Kasumi-1 (cell line): ENCODE data around the gene NAV2.
A peak's percentile ranks its signal among the peaks of the same experiment; 100 is the strongest.
"Not testable (repeated sequence)": the region's sequence is repeated elsewhere in the genome, so short reads cannot be mapped to it uniquely, and the experiment has no call there.

Source experiments
- DNase-seq, 2 experiments: peaks; one replicate each; lab custom pipeline; 2025; lab: John Stamatoyannopoulos, UW

Gene NAV2

DNA sequence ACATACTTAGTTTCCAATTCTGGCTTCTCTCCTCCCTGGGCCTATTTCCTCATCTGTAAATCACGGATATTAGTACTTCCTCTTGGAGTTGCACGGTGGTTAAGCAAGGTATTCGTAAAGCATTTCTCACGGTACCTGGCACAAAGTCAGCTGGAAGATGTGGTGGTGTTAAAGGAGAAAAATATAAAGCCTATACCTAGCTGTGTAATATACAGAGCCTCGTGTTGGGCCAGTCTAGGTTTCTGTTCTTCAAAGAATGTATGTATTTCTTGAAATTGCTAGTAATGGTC lies 400.5 kb downstream of the NAV2 start:
- no peak for DNase-seq

DNA sequence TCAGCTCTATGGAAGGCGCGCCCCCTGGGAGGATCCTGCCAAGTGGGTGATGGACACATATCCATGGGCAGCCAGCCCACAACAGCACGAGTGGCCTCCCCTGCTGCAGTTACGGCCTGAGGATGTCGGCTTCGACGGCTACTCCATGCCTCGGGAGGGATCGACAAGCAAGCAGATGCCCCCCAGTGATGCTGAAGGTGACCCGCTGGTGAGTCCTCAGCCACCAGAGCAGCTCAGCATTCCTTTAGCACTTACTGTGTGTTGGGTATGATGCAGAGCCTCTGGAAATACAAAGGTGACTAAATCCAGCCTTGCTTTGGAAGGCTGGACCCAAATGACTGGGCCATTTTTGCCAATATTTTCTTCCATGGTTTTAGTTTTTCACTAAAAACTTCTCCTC lies 402.0 kb downstream of the NAV2 start:
- DNase-seq, result no peak

DNA sequence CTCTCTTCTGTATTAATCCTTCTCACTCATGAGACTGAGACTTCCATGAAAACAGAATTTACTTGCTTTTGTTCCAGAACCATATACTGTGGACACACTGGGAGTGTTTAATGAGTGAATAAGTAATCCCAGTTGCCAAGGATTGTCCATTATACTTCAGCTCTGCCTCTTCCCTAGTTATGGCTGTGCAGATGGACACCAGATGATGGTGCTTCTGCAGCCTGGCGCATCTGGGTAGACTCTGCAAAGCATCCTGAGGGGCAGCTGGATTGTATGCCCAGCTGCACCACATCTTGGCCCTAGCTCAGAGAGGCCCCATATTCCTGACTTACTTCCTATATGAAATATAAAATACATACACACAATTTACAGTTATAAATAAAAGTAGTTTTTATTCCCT lies 404.2 kb downstream of the NAV2 start:
- DNase-seq, result no peak

DNA sequence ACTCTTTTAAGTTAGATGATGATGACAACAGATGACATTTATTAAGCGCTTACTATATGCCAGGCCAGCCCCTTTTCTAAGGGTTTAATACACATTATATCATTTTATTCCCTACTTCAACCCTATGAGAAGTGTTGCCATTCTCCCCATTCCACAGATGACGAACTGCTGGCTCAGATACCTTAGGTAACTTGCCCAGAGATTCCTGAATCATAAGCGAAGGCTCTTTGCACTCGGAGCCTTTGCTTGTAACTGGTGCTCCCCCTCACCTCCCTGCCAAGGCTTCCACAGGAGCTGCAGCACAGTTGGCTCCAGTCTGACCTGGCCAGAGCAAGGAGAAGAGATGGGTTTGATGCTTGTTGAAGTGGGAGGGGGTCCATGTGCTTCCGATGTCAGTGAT lies 404.7 kb downstream of the NAV2 start:
- no peak for DNase-seq

DNA sequence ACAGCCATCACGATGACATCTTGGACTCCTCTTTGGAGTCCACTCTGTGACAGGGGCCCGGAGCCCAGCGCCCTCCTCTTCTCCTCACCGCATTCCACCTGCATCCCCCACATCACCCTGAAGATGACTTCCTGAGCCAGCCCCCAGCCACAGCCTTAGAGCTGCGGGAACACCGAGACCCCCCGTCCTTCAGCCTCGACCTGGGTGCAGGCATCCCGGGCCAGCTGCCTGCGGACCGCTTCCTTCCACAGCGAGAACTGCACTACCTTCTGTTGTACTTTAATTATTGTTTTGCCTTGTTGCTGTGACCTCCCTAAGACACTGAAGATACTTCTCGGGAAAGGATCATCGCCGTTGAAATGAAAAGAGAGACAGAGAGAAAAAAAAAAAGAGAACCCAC lies 405.6 kb downstream of the NAV2 start:
- no peak for DNase-seq

DNA sequence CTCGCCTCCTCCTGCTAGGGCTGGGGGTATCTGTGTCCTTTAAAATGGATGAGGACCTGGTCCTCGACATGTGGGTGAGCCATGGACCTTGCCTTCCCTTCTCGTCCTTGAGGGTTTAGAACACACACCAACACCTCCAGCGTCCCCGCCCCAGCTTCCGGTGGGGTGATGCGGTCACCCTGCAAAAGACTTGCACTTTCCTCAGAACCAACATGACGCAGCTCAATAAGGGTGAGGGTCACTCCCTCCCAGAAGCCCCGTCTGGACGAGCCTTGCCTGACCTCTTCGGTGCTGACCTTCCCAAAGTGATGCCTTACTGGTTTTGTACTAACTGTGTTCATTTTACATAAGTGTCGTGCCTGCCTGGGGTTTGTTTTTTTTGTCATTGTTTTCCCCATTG lies 406.7 kb downstream of the NAV2 start:
- DNase-seq, result no peak

DNA sequence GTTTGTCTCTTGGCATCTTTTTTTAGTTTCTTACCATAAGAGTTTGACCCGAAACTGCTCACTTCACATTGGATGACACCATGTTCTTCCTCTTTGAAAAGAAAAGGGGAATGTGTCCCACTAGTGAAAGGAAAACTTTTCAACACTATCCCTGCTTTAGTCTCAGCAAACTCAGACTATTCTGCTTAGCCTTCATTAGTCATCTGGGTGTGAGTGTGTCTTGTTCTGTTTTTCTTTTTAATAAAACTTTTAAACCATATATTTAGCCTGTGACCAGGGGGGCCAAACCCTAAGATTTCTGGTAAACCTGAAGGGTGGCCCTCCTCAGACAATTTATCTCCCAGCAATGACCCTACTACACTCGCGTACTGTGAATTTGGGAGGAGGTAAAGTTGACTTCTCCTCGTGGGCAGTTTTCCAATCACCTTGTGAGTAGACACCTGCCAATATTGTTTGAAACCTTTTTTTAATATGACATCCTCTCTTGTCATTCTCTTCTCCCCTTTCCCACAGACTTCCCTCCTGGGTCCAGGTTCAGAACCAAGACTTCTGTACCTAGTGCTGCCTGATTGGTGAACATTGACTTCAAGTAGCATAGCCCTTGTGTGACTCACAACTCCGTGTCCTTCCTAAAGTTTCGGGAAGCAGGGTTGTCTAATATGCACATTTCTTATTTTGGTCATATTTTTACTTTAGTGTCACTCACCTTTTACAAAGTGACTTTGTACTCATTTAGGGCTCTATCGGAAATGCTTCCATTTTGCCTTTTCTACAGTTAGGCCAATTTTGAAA lies 407.7 kb downstream of the NAV2 start:
- no peak for DNase-seq

DNA sequence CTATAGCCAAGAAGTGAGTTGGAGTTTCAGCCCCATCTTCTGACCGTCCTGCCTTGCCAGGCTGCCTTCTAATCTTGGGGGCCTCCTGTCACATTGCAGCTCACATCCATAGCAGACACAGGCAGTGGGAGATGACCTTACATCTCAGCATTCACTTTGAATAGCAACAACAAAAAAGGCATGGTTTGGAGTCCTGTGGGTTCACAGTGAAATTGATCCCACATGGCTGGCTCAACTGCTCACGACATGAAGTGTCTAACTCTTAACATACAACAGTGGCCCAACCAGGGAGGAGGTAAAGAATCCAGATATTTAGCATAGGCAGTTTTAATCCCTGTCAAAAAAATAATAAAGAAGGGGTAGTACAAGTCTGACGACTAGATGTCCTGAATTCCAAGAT lies 409.5 kb downstream of the NAV2 start:
- DNase-seq, result no peak

DNA sequence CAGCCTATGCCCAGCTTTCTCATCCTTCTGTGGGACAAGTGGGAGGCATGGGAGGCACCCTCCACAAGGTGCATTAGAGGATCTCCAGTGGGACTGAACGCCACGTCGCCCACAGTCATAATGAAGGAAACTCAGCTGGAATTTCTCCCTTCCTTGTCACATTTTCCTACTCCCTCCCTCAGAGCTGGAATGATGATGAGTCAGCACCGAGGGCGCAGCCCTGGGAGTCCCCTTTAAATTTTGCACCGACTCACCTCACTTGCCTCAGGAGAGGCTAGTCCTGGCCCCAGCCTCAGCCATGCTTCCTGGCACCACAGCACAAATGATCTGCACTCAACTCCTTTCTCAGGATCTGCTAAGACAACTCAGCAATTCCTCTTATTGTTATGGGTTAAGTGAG lies 413.3 kb downstream of the NAV2 start:
- DNase-seq, result no peak

DNA sequence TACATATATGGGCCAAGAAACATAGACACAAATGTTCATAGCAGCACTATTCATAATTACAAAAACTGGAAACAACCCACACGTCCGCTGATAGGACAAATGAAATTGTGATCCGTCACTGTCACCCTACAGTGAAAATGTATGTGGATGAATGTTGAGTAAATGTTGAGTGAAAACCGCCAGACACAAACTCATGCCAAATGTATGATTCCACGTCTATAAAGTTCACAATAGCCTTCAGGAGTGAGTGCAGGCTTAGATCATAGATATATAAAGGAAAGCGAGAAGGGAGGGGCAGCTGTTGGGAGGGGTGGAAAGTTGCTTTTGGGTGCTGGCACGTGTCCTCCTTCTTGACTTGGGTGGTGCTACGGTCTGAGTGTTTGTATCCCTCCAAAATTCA lies 414.1 kb downstream of the NAV2 start:
- no peak for DNase-seq

DNA sequence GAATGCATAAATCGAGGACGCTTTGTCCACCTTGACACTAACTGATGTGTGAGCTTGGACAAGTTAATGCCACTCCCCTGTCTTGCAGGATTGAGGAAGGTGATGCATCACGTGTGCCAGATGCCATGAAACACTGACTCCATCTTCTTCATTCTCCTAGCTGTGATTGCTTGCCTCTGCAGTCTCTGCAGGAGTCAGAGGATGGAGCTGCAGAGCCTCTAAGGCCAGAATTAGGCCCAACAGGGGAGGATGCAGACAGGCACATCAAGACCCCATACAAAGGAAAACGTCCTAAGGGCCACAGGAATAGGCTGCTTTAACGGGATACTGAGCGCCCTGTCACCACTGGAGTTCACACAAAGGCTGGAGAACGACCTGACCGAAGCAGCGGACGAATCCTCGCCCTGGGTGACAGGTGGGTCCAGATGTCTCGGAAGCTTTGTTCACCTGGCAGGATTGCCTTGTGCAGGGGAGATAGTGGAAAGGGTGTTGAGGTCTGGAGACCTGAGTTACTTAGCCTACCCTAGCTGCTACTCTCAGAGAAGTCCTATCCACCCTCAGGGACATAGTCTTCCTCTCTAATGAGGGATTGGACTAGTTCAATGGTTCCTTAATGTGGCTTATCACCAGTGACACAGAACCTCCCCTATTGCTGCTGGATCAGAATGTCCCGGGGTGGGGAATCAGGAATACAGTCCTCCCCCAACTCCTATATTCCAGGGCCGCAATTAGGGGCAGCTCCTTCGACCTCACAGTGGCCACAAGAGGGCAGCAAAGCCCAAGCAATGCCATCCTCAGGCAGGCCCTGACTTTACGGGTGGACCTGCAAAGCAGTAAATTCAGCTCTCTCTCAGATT lies 415.3 kb downstream of the NAV2 start:
- DNase-seq, result peak; percentile 60 to 69

DNA sequence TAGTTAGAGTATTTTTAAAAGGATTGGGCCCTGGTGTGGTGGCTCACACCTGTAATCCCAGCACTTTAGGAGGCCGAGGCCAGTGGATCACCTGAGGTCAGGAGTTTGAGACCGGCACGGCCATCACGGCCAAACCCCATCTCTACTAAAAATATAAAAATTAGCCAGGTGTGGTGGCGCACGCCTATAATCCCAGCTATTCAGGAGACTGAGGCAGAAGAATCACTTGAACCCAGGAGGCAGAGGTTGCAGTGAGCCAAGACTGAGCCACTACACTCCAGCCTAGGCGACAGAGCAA lies 415.8 kb downstream of the NAV2 start:
- DNase-seq, result not testable (repeated sequence)

DNA sequence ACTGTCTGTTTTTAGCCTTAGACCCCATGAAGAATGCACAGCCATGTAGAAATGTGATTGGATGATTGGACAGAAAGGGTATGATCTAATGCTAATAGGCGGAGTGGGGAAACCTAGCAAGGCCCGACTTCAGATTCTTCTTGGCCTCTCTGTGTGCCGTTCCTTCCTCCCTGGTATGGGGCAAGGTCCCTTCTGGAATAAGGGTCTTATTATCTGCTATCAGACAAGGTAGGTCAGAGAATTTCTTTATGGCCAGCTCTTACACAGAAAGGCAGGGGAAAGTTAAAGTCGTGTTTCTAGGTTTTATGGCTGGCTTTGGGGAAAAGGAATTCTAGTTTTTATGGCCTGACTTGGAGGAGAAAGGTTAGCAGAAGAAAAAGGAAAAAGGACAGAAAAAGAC lies 417.0 kb downstream of the NAV2 start:
- no peak for DNase-seq

DNA sequence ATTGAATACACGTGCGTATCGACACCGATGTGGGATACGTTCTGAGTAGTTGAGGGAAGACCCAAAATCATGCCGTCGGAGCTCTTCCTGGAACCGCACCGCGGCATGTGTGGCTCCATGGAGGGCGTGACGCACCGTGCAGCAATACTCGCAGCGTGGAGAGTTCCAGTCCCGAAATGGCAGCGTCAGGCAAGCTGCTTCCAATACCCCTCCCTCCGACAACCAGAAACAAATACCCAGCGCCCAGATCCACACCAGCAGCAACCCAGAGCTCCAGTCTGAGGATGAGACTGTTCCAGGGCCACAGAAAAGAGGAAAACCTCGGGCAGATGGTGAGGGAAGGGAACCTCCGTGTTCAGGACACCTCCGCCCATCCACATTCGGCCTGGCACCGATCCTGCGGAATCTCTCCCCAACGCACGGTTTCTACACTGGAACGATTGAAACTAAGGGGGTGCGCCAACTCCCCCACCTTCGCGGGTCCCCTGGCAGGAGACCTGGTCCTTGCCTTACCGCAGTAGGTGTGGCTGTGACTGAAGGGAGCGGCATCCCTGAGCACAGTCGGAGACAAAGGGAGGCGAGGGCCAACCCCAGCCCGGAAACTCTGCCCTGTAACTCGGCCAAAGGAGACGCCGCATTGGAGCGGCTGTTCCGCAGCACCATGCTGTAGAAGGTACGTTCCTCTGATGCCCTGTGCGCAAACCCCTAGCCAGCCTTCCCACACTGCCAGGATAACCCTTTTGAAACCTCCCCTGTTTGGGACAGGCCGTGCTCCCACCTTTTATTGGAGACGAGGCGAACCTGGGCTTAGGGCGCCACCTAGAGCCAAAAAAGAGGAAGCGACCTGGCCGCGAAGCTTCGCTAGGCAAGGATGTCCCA lies 419.4 kb downstream of the NAV2 start:
- peak; percentile 40 to 65 for DNase-seq

DNA sequence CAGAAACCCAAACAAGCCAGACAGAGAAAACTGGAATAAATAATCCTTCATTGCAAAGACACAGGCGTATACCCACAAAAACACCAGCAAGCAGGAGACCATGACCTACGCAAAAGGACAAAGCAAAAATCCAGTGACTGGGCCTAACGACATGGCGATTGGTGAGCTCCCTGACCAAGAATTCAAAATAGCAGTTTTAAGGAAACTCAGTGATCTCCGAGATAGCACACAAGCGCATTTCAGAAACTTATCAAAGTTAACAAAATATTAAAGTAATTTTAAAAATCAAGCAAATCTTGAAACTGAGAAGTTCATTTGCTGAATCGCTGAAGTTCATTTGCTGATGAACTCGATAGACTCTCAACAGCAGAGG lies 420.0 kb downstream of the NAV2 start:
- DNase-seq, result no peak

DNA sequence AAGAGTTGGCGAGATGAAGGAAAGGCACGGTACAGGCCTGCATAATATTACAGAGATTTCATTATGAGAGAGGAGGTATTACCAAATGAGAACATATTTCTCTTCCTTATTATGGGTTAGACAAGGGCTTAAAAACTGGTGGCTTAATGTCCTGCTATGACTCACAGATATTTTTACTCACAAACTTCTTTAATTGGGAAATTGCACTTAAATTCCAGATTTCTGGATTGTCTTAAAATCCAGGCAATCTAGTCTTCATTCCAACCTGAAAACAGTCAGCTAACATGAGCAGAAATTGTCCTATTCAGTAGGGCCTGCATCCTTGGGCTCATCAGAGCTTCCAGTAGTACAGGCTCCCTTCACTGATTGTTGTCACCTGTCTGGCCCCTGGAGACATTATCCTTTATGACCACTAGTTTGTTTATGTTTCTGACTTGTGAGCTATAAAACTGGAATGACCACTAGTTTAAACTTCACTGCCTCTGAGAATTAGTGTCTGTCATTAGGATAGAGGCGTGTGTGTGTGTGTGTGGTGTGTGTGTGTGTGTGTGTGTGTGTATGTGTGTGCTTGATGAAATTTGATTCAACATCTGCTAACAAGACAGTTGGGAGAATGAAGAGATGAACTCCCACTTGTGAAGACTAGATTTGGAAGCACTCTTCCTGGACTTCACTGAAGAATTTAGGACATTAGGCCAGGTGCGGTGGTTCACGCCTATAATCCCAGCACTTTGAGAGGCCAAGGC lies 422.5 kb downstream of the NAV2 start:
- DNase-seq, result no peak

DNA sequence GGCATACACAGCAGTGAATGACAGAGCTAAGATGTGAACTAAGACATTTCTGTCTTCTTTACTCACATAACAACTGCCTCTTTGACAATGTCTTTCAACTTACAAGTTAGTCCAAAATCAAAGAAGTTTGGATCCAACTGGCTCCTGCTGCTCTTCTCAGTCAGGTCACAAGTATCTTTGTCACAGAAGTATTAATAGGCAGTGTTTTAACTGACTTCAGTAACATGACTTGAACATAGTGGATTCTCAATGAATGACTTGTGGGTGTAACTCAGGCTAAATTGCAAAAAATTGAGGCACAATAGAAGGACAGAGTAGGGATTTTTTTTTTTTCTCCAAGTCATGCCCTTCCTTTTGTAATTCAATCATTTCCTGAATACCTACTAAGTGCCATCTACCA lies 425.0 kb downstream of the NAV2 start:
- no peak for DNase-seq

DNA sequence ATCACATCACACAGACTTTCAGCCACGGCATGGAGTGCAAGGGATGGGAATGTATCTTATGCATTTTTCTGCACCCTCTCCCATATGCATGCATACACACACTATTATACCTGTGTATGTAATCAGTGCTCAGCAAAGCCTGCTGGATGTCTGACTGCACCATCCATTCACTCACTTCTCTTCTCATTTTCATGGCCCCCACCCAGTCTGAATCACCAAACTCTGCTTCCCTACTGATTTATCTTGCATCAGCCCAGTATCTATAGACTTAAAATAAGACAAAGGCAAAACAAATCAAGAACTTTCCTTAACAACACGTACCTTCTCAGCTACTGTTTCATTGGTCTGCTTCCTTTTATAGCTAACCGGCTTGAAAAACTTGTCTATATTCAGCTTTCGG lies 426.1 kb downstream of the NAV2 start:
- no peak for DNase-seq

DNA sequence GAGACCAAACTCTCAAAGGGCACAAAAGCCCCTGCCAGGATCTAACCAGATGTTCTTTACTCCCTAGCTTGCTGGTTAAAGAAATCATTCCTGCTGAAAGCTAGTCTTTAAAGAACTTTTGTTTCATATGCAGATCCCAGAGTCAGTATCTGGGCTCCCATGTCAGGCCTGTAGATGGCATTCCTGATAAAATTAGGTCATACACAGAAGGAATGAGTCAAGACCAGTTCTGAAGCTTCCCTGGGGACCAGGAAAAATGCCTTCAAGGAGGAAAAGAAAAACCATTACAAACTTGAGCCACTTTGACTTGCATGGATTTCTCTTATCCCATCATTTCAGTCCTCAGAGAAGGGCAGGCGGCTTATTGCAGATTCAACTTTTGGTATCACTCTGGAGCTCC lies 441.7 kb downstream of the NAV2 start:
- DNase-seq, result no peak

DNA sequence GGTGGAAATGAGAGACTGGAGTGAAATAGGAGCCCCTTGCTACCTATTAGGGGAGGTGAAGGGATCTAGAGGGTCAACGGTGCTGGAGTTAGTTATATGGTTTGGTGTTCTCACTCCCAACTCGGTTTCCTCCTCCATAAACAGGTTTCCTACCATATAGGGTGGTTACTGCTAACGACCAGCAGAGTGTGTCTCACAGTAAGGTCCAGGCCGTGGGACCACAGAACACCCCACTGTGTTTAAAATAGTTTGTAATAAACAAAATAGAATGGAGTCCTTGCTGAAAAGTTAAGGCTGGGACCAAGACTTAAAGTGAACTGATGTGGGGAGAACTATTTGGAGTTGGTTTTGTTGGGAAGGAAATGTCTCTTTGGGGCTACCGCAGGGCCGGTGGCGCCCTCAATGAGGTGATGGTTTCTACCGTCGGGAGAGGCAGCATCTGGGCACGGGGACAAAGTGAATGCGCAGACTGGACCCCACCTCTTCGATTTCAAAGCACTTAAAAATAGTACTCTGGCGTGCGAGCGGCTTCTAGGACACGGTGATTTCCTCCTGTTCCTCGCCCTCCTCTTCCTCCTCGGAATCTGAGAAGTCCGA lies 443.1 kb downstream of the NAV2 start:
- no peak for DNase-seq

DNA sequence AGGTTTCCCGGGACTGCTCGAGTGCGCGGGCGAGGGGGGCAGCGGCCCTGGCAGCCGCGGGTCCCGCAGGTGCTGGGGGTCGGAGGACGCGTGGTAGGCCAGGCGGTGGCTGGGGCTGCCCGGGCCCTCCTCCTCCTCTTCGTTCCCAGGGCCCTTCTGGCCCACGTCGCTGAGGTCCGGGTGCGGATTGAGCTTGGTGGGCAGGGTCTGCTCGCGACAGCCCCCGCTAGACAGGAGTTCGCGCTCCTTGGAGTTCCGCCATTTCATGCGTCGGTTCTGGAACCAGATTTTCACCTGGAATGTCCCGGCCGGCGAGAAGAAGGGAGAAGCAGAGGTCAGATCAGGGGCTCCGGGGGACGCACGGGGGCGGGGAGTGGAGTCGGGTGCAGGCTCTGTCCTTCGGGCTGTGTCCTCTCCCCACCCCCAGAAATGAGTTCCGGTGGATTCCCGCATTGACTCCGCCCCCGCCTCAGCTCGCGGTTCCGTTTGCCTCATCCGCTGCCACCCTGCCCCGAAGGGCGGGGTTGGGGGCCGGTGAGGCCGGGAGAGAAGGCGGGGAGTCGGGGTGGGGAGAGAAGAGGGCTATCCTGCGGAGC lies 443.7 kb downstream of the NAV2 start:
- no peak for DNase-seq
